Measurements from ENCODE around the gene MST1R.
A peak's percentile ranks its signal among the peaks of the same experiment; 100 is the strongest.

Gene MST1R

GRCh38 chr3:49839193-49839809 lies 64.4 kb downstream of the MST1R start:
- DNase-seq (ENCODE audit: low read depth): peak; percentile 71

All from stimulated activated CD4-positive, alpha-beta T cell treated with anti-CD3 and anti-CD28 coated beads, Interleukin-2, amount 100 ng/mL, for 4 hours (primary cell).